NCI-H446 treated with DMSO at 0.1 percent for 48 hours (cell line): ENCODE measurements around the gene DAGLA.

Source experiments
- DNase-seq: peaks from one replicate; lab custom pipeline; 2025; lab: John Stamatoyannopoulos, UW

DAGLA gene

GRCh38 chr11:61691380-61692156 lies 11.4 kb downstream of the DAGLA start:
- no peak for DNase-seq

- DNase-seq, result peak; percentile 36
These were observed 13.9 kb downstream of the DAGLA start for GRCh38 chr11:61693922-61694601.

- no peak for DNase-seq
These were observed 14.4 kb downstream of the DAGLA start for GRCh38 chr11:61694602-61694939.

GRCh38 chr11:61694946-61695706 lies 14.9 kb downstream of the DAGLA start:
- no peak for DNase-seq

GRCh38 chr11:61695917-61696316 lies 15.7 kb downstream of the DAGLA start:
- DNase-seq, result no peak

- DNase-seq, result no peak
These were observed 16.4 kb downstream of the DAGLA start for GRCh38 chr11:61696602-61697001.

- no peak for DNase-seq
These were observed 16.9 kb downstream of the DAGLA start for GRCh38 chr11:61697078-61697502.

- peak; percentile 62 for DNase-seq
These were observed 17.6 kb downstream of the DAGLA start for GRCh38 chr11:61697764-61698163.

GRCh38 chr11:61698173-61698948 lies 18.2 kb downstream of the DAGLA start:
- peak; percentile 91 for DNase-seq

GRCh38 chr11:61699737-61700160 lies 19.6 kb downstream of the DAGLA start:
- no peak for DNase-seq

- no peak for DNase-seq
These were observed 20.0 kb downstream of the DAGLA start for GRCh38 chr11:61700212-61700611.

GRCh38 chr11:61700720-61701119 lies 20.5 kb downstream of the DAGLA start:
- no peak for DNase-seq

- no peak for DNase-seq
These were observed 21.2 kb downstream of the DAGLA start for GRCh38 chr11:61701242-61701886.

GRCh38 chr11:61702701-61703312 lies 22.6 kb downstream of the DAGLA start:
- no peak for DNase-seq

GRCh38 chr11:61704838-61705237 lies 24.6 kb downstream of the DAGLA start:
- no peak for DNase-seq

GRCh38 chr11:61706452-61707400 lies 26.5 kb downstream of the DAGLA start:
- no peak for DNase-seq

GRCh38 chr11:61707574-61707973 lies 27.4 kb downstream of the DAGLA start:
- no peak for DNase-seq

GRCh38 chr11:61709110-61709509 lies 28.9 kb downstream of the DAGLA start:
- DNase-seq, result no peak

- DNase-seq, result no peak
These were observed 29.4 kb downstream of the DAGLA start for GRCh38 chr11:61709572-61709971.

- no peak for DNase-seq
These were observed 29.8 kb downstream of the DAGLA start for GRCh38 chr11:61710019-61710418.
